Left ventricle myocardium inferior (tissue), 1 donor: ENCODE data around the gene MATR3. TPM values are rescaled to one million over a fixed set of nuclear protein-coding genes. Genes with fewer than 3 reads are reported as not detected.
A peak's percentile ranks its signal among the peaks of the same experiment; 100 is the strongest.

Experiments
- DNase-seq: peaks from one replicate; pipeline ENCODE4 v3.0.0-alpha.2; 2020
- H3K27ac ChIP-seq: fragments of 200-600 bp; replicated peaks from 2 replicates; pipeline ENCODE4 v1.8.0; 2021
- H3K27me3 ChIP-seq: fragments of 200-600 bp; 2 replicates; pipeline ENCODE4 v1.8.0; 2021; ENCODE audit warnings: low read depth
- H3K36me3 ChIP-seq: fragments of 200-600 bp; 2 replicates; pipeline ENCODE4 v1.8.0; 2021
- H3K4me1 ChIP-seq: fragments of 200-600 bp; 2 replicates; pipeline ENCODE4 v1.8.0; 2021
- H3K4me3 ChIP-seq: fragments of 200-600 bp; 2 replicates; pipeline ENCODE4 v1.8.0; 2021; ENCODE audit warnings: mild to moderate bottlenecking, moderate library complexity
- H3K9me3 ChIP-seq: fragments of 200-600 bp; replicated peaks from 2 replicates; pipeline ENCODE4 v1.8.0; 2021
- CTCF ChIP-seq: fragments of 200-600 bp; IDR thresholded peaks from 2 replicates; pipeline ENCODE4 v1.8.0; 2021; ENCODE audit warnings: antibody characterized with exemption, mild to moderate bottlenecking, borderline replicate concordance
- intact Hi-C: fragments of 100-400 bp; cut with micrococcal nuclease; formaldehyde crosslinking; loops from one replicate; pipeline ENCODE4 v1.11.0; 2022
- total RNA-seq: library from RNA; stranded (reverse); fragmentation: NEBNext Ultra II Directional; extraction: Animal tissue kit (Norgen Biotek cat#: 25700); gene quantifications from one replicate; pipeline ENCODE4 v1.2.1, GENCODE V29; 2021
- donor health status: DM: no; HTN: yes; CAD: no; lungs with severe emphysema.

MATR3 gene
- total RNA-seq, 1 donor from 2014 or later: 121 TPM

DNA sequence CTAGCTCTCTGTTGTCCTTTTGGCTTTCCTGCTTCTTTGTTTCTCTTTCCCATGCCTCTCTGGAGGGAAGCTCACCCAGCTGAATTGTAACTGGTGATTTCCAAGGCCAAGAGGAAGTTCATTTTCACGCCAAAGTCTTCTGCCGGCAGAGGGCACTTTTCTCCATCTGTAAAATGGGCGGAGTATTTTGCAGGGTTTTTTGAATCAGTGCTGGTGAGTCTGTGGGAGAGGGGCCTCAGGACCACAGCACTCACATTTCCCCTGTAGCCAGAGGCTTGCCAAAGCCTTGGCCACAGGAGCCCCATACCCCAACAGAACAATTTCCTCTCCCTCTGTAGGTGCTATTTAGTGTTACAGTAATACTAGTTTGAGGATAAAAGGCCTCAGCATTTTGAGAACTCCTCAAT, 42.3 kb upstream of the MATR3 start:
- H3K9me3 ChIP-seq: no peaks in the 10 kb centered on the region
- no peaks in the 10 kb centered on the region for H3K27me3 ChIP-seq
- DNase-seq: no peak
- TF ChIP-seq CTCF: peak; percentile 34
- no peaks in the 10 kb centered on the region for H3K4me1 ChIP-seq
- no peak overlapping the region for H3K4me3 ChIP-seq
- H3K27ac ChIP-seq: no peak overlapping the region
- H3K36me3 ChIP-seq: no peaks in the 10 kb centered on the region
- intact Hi-C loops: loop anchor here (10.0 kb wide), 1 partner anchor 156 kb away; no protein-coding TSS in a partner anchor

GRCh38 chr5:139251695-139252288, 41.7 kb upstream of the MATR3 start:
- Histone ChIP-seq H3K27ac (no peak overlapping the region), H3K4me1 (no peaks in the 10 kb centered on the region), H3K9me3 (no peaks in the 10 kb centered on the region), H3K27me3 (no peaks in the 10 kb centered on the region), H3K4me3 (no peak overlapping the region), H3K36me3 (no peaks in the 10 kb centered on the region)
- DNase-seq: no peak
- no peak for TF ChIP-seq CTCF
- intact Hi-C loops: loop anchor here (10.0 kb wide), 1 partner anchor 157 kb away; no protein-coding TSS in a partner anchor

DNA sequence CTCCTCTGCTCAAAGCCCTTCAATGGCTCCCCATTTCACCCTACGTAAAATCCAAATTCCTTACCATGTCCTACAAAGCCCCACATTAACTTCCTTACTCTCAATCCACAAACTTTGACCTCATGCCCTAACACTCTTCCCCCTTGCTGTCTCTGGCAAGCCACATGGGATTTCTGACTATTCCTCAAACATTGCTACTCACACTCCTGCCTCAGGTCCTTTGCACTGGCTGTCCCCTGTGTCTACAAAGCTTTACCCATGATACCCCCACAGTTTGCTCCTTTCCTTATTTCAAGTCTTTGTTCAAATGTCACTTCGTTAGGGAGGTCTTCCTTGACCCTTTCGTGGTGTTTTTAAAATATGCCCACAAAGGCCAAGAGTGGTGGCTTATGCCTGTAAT, 40.4 kb upstream of the MATR3 start:
- intact Hi-C loops: loop anchor here (10.0 kb wide), 1 partner anchor 158 kb away; no protein-coding TSS in a partner anchor
- no peak for TF ChIP-seq CTCF

DNA sequence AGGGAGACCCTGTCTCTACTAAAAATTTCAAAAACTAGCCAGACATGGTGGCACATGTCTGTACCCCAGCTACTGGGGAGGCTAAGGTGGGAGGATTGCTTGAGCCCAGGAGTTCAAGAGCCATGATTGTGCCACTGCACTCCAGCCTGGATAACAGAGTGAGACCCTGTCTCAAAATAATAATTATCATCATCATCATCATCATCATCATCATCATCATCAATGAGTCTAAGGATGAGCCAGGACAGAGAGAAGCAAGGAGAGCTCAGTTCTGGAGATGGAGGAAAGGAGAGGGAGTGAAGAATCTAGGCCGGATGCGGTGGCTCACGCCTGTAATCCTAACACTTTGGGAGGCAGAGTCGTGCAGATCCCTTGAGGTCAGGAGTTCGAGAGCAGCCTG, 36.7 kb upstream of the MATR3 start:
- Histone ChIP-seq H3K4me1 (no peaks in the 10 kb centered on the region), H3K36me3 (no peaks in the 10 kb centered on the region), H3K27me3 (no peaks in the 10 kb centered on the region), H3K4me3 (no peak overlapping the region), H3K27ac (no peak overlapping the region), H3K9me3 (no peaks in the 10 kb centered on the region)
- no peak for DNase-seq
- TF ChIP-seq CTCF: no peak
- intact Hi-C loops: loop anchor here (10.0 kb wide), 1 partner anchor 162 kb away; no protein-coding TSS in a partner anchor

More for the DNA sequence above, 40.4 kb upstream of the MATR3 start:
- no peaks in the 10 kb centered on the region for H3K9me3 ChIP-seq
- H3K27me3 ChIP-seq: no peaks in the 10 kb centered on the region
- no peak overlapping the region for H3K4me3 ChIP-seq
- H3K27ac ChIP-seq: no peak overlapping the region
- H3K4me1 ChIP-seq: no peaks in the 10 kb centered on the region
- DNase-seq: no peak
- H3K36me3 ChIP-seq: no peaks in the 10 kb centered on the region

GRCh38 chr5:139262059-139262741, 31.3 kb upstream of the MATR3 start:
- H3K27me3 ChIP-seq: no peaks in the 10 kb centered on the region
- H3K9me3 ChIP-seq: no peaks in the 10 kb centered on the region
- no peak overlapping the region for H3K4me3 ChIP-seq
- intact Hi-C loops: no loop called here
- no peaks in the 10 kb centered on the region for H3K36me3 ChIP-seq
- H3K4me1 ChIP-seq: peaks cover 15% of the 10 kb centered on the region
- TF ChIP-seq CTCF: no peak
- H3K27ac ChIP-seq: peak overlapping the region; percentile 58
- DNase-seq: no peak
